ENCODE measurements around the gene GPR35. TPM values are rescaled to one million over a fixed set of nuclear protein-coding genes. Genes with fewer than 3 reads are reported as not detected.

Gene GPR35
- total RNA-seq, 4 donors from 2014 or later, result 0.51 to 7.9 (median 1.7) TPM; not detected in 1

GRCh38 chr2:240578110-240578450 lies 47.2 kb upstream of the GPR35 start:
- no peak overlapping the region for H3K4me3 ChIP-seq
- peaks cover 0 to 5% of the 10 kb centered on the region in 2 donors for H3K4me1 ChIP-seq
- H3K36me3 ChIP-seq, result no peaks in the 10 kb centered on the region
- intact Hi-C loops (cut with DNase I; ENCODE audit: low total_unique reads), result no loop called here
- TF ChIP-seq, protein P1, sequence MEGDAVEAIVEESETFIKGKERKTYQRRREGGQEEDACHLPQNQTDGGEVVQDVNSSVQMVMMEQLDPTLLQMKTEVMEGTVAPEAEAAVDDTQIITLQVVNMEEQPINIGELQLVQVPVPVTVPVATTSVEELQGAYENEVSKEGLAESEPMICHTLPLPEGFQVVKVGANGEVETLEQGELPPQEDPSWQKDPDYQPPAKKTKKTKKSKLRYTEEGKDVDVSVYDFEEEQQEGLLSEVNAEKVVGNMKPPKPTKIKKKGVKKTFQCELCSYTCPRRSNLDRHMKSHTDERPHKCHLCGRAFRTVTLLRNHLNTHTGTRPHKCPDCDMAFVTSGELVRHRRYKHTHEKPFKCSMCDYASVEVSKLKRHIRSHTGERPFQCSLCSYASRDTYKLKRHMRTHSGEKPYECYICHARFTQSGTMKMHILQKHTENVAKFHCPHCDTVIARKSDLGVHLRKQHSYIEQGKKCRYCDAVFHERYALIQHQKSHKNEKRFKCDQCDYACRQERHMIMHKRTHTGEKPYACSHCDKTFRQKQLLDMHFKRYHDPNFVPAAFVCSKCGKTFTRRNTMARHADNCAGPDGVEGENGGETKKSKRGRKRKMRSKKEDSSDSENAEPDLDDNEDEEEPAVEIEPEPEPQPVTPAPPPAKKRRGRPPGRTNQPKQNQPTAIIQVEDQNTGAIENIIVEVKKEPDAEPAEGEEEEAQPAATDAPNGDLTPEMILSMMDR (IDR thresholded peaks at IDR 0.05), result no peak
- no peak for TF ChIP-seq POLR2A (IDR thresholded peaks at IDR 0.05)
- no peaks in the 10 kb centered on the region for H3K9me3 ChIP-seq
- H3K27me3 ChIP-seq, result no peaks in the 10 kb centered on the region
- DNase-seq, result no peak
- no peak overlapping the region for H3K27ac ChIP-seq

DNA sequence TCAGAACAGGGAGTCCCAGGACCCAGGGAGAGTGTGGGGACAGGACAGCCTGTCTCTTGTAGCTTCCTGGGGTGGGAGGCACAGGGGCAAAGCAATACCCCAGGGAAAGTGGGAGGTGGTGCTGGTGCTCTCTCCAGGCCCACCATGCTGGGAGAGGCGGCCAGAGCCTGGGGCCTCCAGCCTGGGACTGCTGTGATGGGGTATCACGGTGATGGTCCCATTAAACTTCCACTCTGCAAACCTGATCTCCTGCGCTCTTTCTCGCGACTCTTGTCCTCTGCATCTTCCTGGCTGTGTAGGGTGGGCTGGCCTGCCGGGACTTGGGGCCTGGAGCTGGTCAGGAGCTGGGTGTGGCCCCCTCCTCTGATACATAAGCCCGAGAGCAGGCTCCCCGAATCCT lies 46.8 kb upstream of the GPR35 start:
- H3K27me3 ChIP-seq, result no peaks in the 10 kb centered on the region
- TF ChIP-seq, protein P1 (IDR thresholded peaks at IDR 0.05), result no peak
- TF ChIP-seq POLR2A (IDR thresholded peaks at IDR 0.05), result no peak
- no peaks in the 10 kb centered on the region for H3K9me3 ChIP-seq
- no peaks in the 10 kb centered on the region for H3K36me3 ChIP-seq
- H3K27ac ChIP-seq, result no peak overlapping the region
- peaks cover 0 to 5% of the 10 kb centered on the region in 2 donors for H3K4me1 ChIP-seq
- intact Hi-C loops (cut with DNase I; ENCODE audit: low total_unique reads), result no loop called here
- H3K4me3 ChIP-seq, result no peak overlapping the region
- no peak for DNase-seq

DNA sequence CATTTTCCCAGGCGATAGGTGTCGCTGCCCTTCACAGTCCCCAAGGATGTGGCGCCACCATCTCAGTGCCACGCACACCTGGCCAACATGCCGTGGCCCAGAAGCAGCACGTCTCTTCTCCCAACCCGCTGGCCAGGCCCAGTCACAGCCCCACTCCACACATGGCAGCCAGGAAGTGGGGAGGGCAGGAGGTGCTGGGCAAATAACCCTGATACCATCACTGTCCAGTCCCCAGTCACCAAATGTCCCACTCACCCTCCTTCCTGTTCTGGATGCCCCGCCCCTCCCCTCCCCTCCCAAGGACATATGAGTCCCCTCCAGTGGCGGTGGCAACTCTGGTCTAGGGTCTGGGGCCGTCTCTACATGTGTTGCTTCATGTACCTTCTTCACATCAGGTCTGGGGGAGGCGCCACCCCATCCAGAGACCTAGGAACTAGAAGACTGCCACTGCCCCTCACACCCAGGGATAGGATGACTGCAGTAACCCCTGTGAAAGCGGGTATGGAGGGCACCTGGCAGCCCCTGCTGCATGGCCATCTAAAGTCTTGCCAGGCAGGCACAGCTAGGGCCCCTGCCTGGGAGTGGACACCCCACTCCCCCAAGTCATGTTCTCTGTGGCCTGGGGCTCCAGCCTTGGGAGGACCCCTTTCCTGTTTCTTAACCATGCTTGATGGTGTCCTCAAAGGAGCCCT lies 46.1 kb upstream of the GPR35 start:
- intact Hi-C loops (cut with DNase I; ENCODE audit: low total_unique reads), result no loop called here
- peaks cover under 1 to 10% of the 10 kb centered on the region in 2 donors for H3K4me1 ChIP-seq
- H3K27ac ChIP-seq, result peak overlapping the region in 1 of 2 donors; percentile 72
- DNase-seq, result no peak
- H3K27me3 ChIP-seq, result no peaks in the 10 kb centered on the region
- H3K36me3 ChIP-seq, result no peaks in the 10 kb centered on the region
- H3K9me3 ChIP-seq, result no peaks in the 10 kb centered on the region
- H3K4me3 ChIP-seq, result no peak overlapping the region
- TF ChIP-seq POLR2A (IDR thresholded peaks at IDR 0.05), result no peak
- TF ChIP-seq, protein P1 (IDR thresholded peaks at IDR 0.05), result no peak

- Histone ChIP-seq H3K4me1 (peaks cover 8 to 17% of the 10 kb centered on the region in 2 donors), H3K4me3 (no peak overlapping the region), H3K27me3 (no peaks in the 10 kb centered on the region), H3K9me3 (no peaks in the 10 kb centered on the region), H3K27ac (peak overlapping the region; percentile 30 to 72), H3K36me3 (no peaks in the 10 kb centered on the region)
- TF ChIP-seq, protein P1 (IDR thresholded peaks at IDR 0.05), result no peak
- no peak for TF ChIP-seq POLR2A (IDR thresholded peaks at IDR 0.05)
- DNase-seq, result peak; percentile 56 to 67
- intact Hi-C loops (cut with DNase I; ENCODE audit: low total_unique reads), result no loop called here
Measured at GRCh38 chr2:240579771-240580614, 45.3 kb upstream of the GPR35 start.

- intact Hi-C loops (cut with DNase I; ENCODE audit: low total_unique reads), result no loop called here
- no peak overlapping the region for H3K4me3 ChIP-seq
- peaks cover 12 to 21% of the 10 kb centered on the region in 2 donors for H3K4me1 ChIP-seq
- no peak for TF ChIP-seq POLR2A (IDR thresholded peaks at IDR 0.05)
- TF ChIP-seq, protein P1 (IDR thresholded peaks at IDR 0.05), result no peak
- no peaks in the 10 kb centered on the region for H3K36me3 ChIP-seq
- DNase-seq, result no peak
- no peaks in the 10 kb centered on the region for H3K27me3 ChIP-seq
- H3K27ac ChIP-seq, result no peak overlapping the region
- no peaks in the 10 kb centered on the region for H3K9me3 ChIP-seq
Measured at GRCh38 chr2:240581811-240582210, 43.5 kb upstream of the GPR35 start.
